Stimulated activated CD4-positive, alpha-beta T cell treated with anti-CD3 and anti-CD28 coated beads, Interleukin-4, amount 100 ng/mL, for 48 hours (primary cell): Measurements from ENCODE around the gene ASGR1.
A peak's percentile ranks its signal among the peaks of the same experiment; 100 is the strongest.

Experiments used
- DNase-seq, 2 donors: peaks; one replicate each; pipeline ENCODE4 v3.0.0-alpha.2; 2020; ENCODE audit warnings: low read depth in 2 of 2

Gene ASGR1

GRCh38 chr17:7216242-7217112 lies 37.3 kb upstream of the ASGR1 start:
- no peak for DNase-seq

- DNase-seq: no peak
Measured at GRCh38 chr17:7215652-7216180, 36.5 kb upstream of the ASGR1 start.

GRCh38 chr17:7215136-7215638 lies 36.0 kb upstream of the ASGR1 start:
- DNase-seq: no peak

GRCh38 chr17:7214300-7215135 lies 35.3 kb upstream of the ASGR1 start:
- peak; percentile 100 for DNase-seq

DNA sequence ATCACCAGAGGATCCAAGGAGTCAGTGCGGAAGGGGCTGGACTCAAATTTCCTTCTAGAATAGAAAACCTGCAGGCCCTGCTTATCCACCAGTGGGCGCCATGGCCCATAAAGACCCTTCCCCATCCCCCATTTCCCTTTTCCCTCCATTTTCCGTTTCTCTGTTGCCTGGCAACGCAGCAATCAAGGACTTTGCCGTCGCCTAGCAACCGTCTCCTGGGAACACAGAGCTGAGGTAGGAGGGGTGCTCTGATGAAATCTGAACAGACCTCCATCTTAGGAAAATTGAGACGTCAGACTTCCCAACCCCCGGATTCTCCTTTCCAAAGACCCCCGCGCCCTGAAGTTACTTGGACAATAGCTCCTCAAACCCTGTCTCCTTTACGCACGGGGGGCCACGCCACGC lies 34.7 kb upstream of the ASGR1 start:
- peak; percentile 50 to 52 for DNase-seq

- DNase-seq: no peak
Measured at GRCh38 chr17:7211491-7212273, 32.5 kb upstream of the ASGR1 start.

GRCh38 chr17:7208754-7209460 lies 29.7 kb upstream of the ASGR1 start:
- no peak for DNase-seq

DNA sequence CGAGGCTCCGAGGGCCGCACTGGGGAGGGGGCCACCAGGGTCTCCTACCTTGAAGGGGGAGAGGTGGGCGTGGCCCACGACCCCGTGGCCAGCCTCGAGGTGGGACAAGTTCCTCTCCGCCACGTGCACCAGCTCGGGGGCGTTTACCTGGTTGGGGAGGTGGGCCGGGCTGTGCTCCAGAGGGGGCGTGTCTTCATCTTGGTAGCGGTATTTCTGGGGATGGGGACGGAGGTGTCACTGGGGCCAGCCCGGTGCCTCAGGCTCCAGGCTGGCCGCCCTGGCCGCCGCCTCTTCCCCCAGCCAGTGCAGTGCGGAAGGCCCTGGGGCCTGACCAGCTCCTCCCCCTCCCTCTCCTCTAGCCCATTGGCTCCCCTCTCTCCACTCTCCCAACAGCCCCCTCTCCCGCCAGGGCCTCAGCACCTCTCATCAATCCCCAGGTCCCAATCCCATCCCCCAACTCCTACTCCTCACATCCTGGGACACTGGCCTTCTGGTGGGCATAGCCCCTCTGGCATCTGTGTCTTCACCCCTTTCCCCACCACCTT lies 28.9 kb upstream of the ASGR1 start:
- no peak for DNase-seq

GRCh38 chr17:7207120-7208001 lies 28.2 kb upstream of the ASGR1 start:
- DNase-seq: no peak

DNA sequence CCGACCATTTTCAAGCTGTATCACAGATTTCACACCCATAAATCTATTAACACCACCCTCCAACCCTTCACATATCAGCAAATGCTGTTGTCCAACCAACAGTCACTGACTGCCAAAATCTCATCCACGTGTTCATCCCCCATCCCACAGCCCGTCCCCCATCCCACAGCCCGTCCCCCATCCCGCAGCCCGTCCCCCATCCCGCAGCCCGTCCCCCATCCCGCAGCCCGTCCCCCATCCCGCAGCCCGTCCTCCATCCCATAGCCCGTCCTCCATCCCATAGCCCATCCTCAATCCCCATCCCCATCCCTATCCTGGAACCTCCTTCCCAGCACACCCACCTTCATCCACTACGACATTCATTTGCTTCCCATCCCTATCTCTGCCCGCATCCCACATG lies 26.4 kb upstream of the ASGR1 start:
- DNase-seq: no peak

DNA sequence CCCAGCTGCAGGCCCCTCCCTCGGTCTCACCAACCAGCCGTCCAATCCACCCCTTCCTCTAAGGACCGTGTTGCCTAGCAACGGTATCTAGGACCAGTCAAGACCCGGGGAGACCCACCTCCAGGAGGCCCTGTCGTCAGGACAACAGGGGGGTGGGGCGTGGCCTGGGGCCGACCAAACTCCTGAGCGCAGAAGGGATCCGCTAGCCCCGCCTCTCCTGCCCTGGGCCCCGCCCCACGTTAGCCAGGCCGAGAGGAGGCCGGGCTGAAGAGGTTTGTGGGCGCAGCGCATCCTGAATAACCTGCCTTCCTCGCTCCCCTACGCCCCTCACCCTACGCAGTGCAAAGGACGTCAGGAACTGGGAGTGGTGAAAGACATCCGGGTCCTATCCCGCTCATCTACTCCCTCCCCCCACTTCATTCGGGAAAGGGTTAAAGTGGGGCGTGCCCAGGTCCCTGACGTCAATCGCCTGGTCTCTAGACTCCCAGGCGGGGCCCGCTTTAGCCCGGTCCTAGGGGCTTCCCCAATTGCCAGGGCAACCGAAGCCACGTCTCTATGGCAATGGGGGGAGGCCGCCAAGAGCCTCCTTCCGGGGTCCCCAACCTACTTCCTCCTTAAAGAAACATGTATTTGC lies 25.8 kb upstream of the ASGR1 start:
- DNase-seq: peak; percentile 81 to 89

- DNase-seq: no peak
Measured at GRCh38 chr17:7204336-7204735, 25.2 kb upstream of the ASGR1 start.

- no peak for DNase-seq
Measured at GRCh38 chr17:7203391-7203790, 24.2 kb upstream of the ASGR1 start.

DNA sequence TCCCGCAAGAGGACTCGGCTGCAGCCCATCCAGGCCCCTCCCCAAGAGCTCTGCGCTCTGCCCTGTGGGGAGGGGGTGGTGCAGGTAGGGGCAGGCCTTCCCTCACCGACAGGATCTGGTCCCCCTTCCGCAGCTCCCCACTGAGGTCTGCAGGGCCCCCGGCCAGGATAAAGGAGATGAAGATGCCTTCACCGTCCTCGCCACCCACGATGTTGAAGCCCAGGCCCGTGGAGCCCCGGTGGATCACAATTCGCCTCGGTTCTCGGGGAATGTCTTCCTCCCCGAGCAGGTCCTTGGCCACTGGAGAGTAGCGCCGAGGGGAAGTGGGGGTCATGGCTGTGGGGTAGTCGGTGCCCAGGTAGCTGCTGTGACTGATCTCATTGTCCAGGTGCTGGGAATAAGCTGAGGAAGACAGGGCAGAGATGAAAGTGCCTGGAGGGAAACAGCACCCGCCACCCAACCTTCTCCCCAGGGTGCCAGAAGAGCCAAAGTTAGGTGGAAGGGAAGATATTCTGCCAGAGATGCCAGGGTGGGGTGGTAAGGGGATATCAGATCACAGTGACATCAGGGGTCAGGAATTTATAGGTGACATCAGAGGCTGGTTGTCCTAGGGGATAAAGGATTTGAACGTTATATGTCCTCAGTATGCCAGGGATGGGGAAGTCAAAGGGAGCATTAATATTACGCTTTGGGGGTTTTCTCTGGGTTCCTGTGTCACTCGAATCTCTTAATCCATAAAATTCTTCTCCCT lies 17.7 kb upstream of the ASGR1 start:
- DNase-seq: no peak

DNA sequence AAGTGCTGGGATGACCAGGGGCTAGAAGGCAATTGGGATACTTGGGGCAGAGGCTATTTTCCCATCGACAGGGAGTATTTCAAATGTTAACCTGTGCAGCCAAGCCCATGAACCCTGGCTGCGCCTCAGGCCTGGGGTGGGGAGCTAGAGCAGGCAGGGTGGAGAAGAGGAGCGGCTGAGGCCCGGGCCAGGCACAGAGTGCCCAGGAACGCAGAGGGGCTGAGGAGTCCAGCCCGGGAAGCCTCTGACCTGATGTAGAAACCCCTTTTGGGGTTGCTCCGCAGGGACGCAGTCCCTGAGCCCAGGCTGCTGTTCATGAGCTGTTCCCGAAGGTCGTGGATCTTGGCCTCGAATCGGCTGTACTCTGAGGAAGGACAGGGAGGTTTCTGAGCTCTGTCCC lies 16.8 kb upstream of the ASGR1 start:
- DNase-seq: no peak

DNA sequence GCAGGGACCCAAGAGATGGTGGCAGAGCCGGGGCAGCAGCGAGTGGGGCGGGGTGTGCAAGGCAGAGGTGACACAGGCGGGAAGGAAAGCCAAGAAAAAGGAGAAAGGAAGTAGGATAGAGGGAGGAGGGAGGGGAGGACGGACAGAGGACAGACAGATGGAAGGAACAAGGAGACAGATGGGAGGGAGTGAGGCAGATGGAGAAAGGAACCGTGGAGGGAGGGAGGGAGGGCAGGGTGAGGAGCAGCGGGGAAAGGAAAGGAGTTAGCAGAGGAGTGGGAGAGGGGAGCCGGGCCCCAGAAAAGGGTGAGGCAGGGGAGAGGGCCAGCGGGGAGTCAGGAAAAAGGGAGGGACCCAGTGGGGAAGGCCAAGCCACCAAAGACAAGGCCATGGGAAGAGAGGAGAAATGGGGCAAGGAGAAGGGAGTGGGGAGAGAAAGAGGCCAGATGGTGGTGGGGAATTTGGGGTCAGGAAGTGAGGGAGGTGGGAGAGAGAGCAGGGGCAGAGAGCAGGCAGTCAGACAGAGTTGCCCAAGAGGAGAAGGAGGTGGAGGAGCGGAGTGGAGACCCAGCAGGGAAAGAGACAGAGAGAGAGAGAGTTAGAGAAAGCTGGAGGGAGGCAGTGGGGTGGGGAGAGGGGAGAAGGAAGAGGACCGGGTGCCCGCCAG lies 13.2 kb upstream of the ASGR1 start:
- no peak for DNase-seq

DNA sequence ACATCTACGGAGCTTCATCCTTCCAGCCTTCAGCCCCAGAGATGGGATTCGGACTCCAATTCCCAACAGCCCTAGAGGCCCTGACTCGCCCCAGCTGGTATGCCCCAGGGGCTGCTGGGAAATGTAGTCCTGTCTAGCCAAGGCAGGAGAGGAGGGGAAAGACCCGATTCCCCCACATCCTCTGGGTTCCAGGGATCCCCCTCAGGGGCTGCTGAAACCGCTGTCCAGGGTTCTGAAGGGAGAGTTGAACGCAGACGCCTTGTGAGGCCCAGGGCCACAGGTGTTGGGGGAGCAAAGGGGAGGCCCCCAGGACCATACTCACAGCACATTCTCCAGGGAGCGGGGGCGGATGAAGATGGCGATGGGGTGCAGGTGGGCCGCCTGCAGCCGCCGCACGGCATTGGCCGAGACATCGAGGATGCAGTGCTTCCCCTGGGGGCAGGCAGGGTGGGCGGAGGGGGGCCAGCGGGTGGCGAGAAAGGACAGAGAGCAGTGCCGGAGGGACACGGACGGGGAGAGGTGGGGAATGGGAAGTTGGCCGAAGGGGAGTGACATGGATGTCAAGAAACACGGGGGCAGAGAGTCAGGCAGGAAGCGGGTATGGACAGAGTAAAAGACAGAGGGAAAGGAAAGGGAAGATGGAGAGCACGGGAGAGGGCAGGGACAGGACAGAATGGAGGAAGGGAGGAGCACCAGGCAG lies 12.6 kb upstream of the ASGR1 start:
- no peak for DNase-seq
